IPS DF 6.9 (cell line): ENCODE measurements around the gene MGST3.
"Not testable (repeated sequence)": the region's sequence is repeated elsewhere in the genome, so short reads cannot be mapped to it uniquely, and the experiment has no call there.

Experiments
- DNase-seq: peaks from one replicate; pipeline ENCODE4 v3.0.0-alpha.2; 2013; ENCODE audit warnings: low read depth, low spot score
- H3K27ac ChIP-seq: one replicate; pipeline ENCODE4 v1.5.1; 2013; ENCODE audit warnings: low read length, control low read depth
- H3K27me3 ChIP-seq: 2 replicates; pipeline ENCODE4 v1.6.1; 2013; ENCODE audit warnings: mild to moderate bottlenecking, low read length; ENCODE audit not compliant: control insufficient read depth, insufficient read depth
- H3K36me3 ChIP-seq: 2 replicates; pipeline ENCODE4 v1.6.1; 2013; ENCODE audit warnings: low read length; ENCODE audit not compliant: control insufficient read depth, insufficient read depth
- H3K4me1 ChIP-seq: 2 replicates; pipeline ENCODE4 v1.6.1; 2013; ENCODE audit warnings: low read length; ENCODE audit not compliant: control insufficient read depth, insufficient read depth
- H3K4me3 ChIP-seq: 2 replicates; pipeline ENCODE4 v1.5.1; 2013; ENCODE audit warnings: mild to moderate bottlenecking, low read length
- H3K9me3 ChIP-seq: 2 replicates; pipeline ENCODE4 v1.6.1; 2013; ENCODE audit warnings: low read length, inconsistent platforms; ENCODE audit not compliant: control insufficient read depth, insufficient read depth
- WGBS: extraction: QIAGEN DNeasy Blood & Tissue Kit; methylation state at CpG from one replicate; pipeline ENCODE4 v1.1.7; 2013; ENCODE audit warnings: mixed read lengths, missing lambda C conversion rate; ENCODE audit not compliant: insufficient read length, insufficient coverage; 5-methylcytosine and 5-hydroxymethylcytosine counted together

MGST3 gene

DNA sequence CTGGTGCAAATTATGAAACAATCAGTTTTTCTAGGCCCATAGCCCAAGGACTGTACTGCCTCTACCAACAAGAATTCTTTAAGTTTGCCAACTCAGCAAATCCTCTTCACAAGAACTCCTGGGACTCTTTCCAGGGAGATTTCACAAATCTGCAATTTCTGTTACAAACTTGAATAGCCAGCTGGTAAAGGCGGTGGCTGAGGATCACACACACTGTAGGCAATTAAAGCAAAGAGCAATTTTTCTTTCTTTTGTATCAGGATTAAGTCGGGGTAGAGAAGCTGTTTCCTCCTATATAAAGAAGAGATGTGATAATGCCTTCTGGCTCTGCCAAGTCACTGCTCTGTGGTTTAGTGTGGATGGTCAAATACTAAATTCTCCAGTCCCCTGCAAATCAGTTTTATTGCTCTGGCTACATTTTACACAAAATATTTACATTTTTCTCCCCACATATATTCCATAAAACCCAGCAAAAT, 65.6 kb downstream of the MGST3 start:
- no peaks in the 10 kb centered on the region for H3K27me3 ChIP-seq
- no peaks in the 10 kb centered on the region for H3K4me1 ChIP-seq
- no peak for DNase-seq
- H3K27ac ChIP-seq = no peak overlapping the region
- no peak overlapping the region for H3K4me3 ChIP-seq
- no peaks in the 10 kb centered on the region for H3K9me3 ChIP-seq
- H3K36me3 ChIP-seq = no peaks in the 10 kb centered on the region
- no CpG with 5 or more reads among the region's 2 CpGs for WGBS

DNA sequence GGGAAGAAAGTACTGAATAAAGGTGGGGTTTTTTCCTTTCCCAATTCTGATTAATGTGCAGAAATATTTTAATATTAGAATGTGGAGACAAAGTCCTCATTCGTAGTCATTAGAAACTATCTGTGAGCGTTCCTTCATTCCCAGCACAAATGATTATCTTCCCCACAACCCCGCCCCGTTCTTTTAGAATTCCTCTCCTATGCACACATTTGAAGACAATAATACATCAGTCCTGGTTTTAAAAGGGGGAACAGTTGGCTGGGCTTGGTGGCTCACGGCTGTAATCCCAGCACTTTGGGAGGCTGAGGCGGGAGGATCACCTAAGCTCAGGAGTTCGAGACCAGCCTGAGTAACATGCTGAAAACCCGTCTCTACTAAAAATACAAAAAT, 66.5 kb downstream of the MGST3 start:
- Histone ChIP-seq H3K27me3 (no peaks in the 10 kb centered on the region), H3K27ac (no peak overlapping the region), H3K4me3 (peak overlapping the region; percentile 52; the same call in 1 of the 2 replicates), H3K4me1 (no peaks in the 10 kb centered on the region), H3K36me3 (no peaks in the 10 kb centered on the region), H3K9me3 (no peaks in the 10 kb centered on the region)
- no CpG with 5 or more reads among the region's 8 CpGs for WGBS
- no peak for DNase-seq

DNA sequence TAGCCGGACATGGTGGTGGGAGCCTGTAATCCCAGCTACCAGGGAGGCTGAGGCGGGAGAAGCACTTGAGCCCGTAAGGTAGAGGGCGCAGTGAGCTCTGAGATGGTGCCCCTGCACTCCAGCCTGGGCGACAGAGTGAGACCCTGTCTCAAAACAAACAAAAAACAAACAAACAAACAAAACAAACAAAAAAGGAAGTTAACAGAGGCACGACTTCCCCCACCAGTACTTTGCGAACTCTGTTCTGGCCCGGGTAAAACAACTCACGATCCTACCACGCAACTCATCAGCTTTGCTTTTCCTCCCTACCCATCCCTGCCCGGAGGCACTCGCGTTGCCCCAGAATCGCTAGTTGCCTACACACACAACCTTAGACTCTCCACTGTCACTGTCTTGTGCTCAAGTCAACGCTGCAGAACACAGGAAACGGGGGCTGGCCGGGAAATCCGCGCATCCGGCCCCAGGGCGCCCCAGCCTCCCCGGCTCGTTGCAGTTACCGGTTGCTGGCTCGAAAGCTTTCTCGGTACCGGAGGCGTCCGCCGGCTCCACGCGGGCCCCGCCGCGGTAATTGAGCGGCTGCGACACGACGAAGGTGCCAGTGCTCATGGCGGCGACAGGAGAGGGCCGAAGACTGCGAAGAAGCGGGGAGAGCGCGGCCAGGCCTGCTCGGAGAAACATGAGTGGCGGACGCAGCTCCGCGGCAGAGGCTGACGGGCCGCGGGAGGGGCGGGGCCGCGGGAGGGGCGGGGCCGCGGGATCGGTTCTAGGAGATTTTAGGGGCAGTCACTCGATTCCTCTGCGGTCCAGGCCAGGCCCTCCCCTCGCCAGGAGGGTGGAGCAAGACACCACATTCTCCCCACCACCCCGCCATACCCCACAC, 67.1 kb downstream of the MGST3 start, which contains the start of gene ALDH9A1:
TSS of gene ALDH9A1 (minus strand) at position 682 of the 880 bp plus-strand sequence. CDS start at position 678, 4 bp downstream.
- peak within 1 kb of the TSS; percentile 52; the same call in 1 of the 2 replicates for H3K4me3 ChIP-seq
- H3K36me3 ChIP-seq = no peaks in the 10 kb centered on the region
- no peaks in the 10 kb centered on the region for H3K4me1 ChIP-seq
- WGBS = no CpG with 5 or more reads among the region's 65 CpGs
- H3K9me3 ChIP-seq = no peaks in the 10 kb centered on the region
- no peaks in the 10 kb centered on the region for H3K27me3 ChIP-seq
- DNase-seq = peak; percentile 71
- H3K27ac ChIP-seq = no peak within 1 kb of the TSS

DNA sequence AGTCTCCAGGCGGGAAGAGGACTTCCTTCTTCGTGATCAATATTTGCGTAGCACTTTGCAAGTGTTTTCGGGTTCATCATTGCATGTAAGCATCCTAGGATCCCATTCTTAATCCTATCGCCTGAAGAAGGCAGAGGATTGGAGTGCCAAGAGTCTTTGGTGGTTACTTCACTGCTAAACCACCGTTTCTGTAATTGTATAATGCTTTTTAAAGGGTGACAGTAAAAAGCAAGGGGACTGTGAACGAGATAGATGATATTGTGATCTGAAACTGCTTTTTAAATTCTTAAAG, 67.7 kb downstream of the MGST3 start:
- no peaks in the 10 kb centered on the region for H3K4me1 ChIP-seq
- no peaks in the 10 kb centered on the region for H3K27me3 ChIP-seq
- WGBS = no CpG with 5 or more reads among the region's 7 CpGs
- no peaks in the 10 kb centered on the region for H3K9me3 ChIP-seq
- DNase-seq = no peak
- no peaks in the 10 kb centered on the region for H3K36me3 ChIP-seq
- peak overlapping the region; percentile 52; the same call in 1 of the 2 replicates for H3K4me3 ChIP-seq
- H3K27ac ChIP-seq = no peak overlapping the region

DNA sequence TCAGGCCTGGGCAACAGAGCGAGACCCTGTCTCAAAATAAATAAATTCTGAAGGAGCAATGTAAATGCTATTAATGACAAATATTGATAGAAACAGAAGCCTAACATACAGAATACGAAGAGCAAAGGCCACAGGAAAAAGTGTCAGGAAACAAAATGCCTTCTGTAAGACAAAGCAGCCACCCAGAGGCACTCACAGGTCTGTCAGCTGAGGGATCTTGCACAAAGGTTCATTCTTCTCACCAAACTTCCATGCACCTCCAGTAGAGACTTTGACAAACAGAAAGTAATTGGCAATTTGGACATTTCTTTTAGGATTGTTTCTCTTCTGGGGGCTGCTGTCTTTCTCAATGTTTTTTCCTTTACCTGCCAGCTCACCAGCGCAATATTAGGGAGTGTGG, 68.5 kb downstream of the MGST3 start:
- Histone ChIP-seq H3K27me3 (no peaks in the 10 kb centered on the region), H3K27ac (no peak overlapping the region), H3K4me3 (no peak overlapping the region), H3K36me3 (no peaks in the 10 kb centered on the region), H3K4me1 (no peaks in the 10 kb centered on the region), H3K9me3 (no peaks in the 10 kb centered on the region)
- DNase-seq = no peak
- WGBS = no CpG with 5 or more reads among the region's 3 CpGs

DNA sequence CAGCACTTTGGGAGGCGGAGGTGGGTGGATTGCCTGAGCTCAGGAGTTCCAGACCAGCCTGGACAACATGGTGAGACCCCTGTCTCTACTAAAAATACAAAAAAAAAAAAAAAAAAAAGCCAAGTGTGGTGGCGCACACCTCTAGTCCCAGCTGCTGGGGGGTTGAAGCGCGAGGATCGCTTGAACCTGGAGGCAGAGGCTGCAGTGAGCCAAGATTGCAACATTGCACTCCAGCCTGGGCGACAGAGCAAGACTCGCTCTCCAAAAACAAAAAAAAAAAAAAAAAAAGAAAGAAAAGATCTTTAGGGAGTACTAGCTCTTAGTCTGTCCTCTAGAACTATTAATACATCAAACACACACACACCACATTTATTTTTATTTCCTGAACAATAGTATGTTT, 70.9 kb downstream of the MGST3 start:
- no CpG with 5 or more reads among the region's 7 CpGs for WGBS

DNA sequence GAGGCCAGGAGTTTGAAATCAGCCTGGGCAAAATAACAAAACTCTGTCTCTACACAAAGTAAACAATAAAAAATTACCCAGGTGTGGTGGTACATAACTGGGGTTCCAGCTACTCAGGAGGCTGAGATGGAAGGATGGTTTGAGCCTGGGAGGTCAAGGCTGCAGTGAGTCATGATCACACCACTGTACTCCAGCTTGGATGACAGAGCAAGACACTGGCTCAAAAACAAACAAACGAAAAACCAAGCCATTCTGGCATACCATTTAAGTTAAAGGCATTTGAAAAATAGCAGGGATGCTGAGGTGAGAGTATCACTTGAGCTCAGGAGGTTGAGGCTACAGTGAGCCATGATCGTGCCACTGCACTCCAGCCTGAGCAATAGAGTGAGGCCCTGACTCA, 72.6 kb downstream of the MGST3 start:
- WGBS = no CpG with 5 or more reads among the region's 2 CpGs
- H3K27me3 ChIP-seq = no peaks in the 10 kb centered on the region
- no peak for DNase-seq
- no peak overlapping the region for H3K27ac ChIP-seq
- no peaks in the 10 kb centered on the region for H3K4me1 ChIP-seq
- no peak overlapping the region for H3K4me3 ChIP-seq
- H3K36me3 ChIP-seq = no peaks in the 10 kb centered on the region
- H3K9me3 ChIP-seq = no peaks in the 10 kb centered on the region

More for the DNA sequence above, 70.9 kb downstream of the MGST3 start:
- H3K4me1 ChIP-seq, H3K9me3 ChIP-seq, H3K27me3 ChIP-seq, H3K4me3 ChIP-seq, H3K27ac ChIP-seq, H3K36me3 ChIP-seq, DNase-seq: not testable (repeated sequence)
